ENCODE measurements around the gene SURF2.
"Not testable (repeated sequence)": the region's sequence is repeated elsewhere in the genome, so short reads cannot be mapped to it uniquely, and the experiment has no call there.

DNA sequence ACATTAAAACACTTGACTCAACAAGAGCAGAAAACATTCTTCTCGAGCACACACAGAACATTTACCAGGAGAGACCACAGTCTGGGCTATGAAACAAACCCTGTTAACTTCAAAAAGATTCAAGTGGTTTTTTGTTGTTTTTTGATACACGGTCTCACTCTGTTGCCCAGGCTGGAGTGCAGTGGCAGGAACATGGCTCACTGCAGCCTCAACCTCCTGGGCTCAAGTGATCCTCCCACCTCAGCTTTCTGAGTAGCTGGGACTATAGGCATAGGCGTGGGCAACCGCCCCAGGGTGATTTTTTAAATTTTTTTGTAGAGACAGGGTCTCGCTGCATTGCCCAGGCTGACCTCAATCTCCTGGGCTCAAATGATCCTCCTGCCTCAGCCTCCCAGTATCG, 29.3 kb upstream of the SURF2 start:
- TF ChIP-seq, protein P1, sequence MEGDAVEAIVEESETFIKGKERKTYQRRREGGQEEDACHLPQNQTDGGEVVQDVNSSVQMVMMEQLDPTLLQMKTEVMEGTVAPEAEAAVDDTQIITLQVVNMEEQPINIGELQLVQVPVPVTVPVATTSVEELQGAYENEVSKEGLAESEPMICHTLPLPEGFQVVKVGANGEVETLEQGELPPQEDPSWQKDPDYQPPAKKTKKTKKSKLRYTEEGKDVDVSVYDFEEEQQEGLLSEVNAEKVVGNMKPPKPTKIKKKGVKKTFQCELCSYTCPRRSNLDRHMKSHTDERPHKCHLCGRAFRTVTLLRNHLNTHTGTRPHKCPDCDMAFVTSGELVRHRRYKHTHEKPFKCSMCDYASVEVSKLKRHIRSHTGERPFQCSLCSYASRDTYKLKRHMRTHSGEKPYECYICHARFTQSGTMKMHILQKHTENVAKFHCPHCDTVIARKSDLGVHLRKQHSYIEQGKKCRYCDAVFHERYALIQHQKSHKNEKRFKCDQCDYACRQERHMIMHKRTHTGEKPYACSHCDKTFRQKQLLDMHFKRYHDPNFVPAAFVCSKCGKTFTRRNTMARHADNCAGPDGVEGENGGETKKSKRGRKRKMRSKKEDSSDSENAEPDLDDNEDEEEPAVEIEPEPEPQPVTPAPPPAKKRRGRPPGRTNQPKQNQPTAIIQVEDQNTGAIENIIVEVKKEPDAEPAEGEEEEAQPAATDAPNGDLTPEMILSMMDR (IDR thresholded peaks at IDR 0.05): not testable (repeated sequence)
- TF ChIP-seq EP300 (IDR thresholded peaks at IDR 0.05): not testable (repeated sequence)

All from upper lobe of left lung (tissue), 4 donors.